Glomerular visceral epithelial cell (primary cell): Measurements from ENCODE around the gene NPC2.
"Not testable (repeated sequence)": the region's sequence is repeated elsewhere in the genome, so short reads cannot be mapped to it uniquely, and the experiment has no call there.

Experiments used
- DNase-seq: peaks from one replicate; pipeline ENCODE4 v3.0.0-alpha.2; 2016; ENCODE audit errors: extremely low spot score

Gene NPC2

GRCh38 chr14:74469548-74470518, 23.3 kb downstream of the NPC2 start:
- no peak for DNase-seq

GRCh38 chr14:74468513-74468912, 24.6 kb downstream of the NPC2 start:
- no peak for DNase-seq

GRCh38 chr14:74465335-74465734, 27.8 kb downstream of the NPC2 start:
- DNase-seq: no peak

- DNase-seq: no peak
Observed at GRCh38 chr14:74464785-74465184, 28.3 kb downstream of the NPC2 start.

- no peak for DNase-seq
Observed at GRCh38 chr14:74463697-74464096, 29.4 kb downstream of the NPC2 start.

GRCh38 chr14:74462993-74463392, 30.1 kb downstream of the NPC2 start:
- no peak for DNase-seq

- no peak for DNase-seq
Observed at GRCh38 chr14:74459976-74460375, 33.1 kb downstream of the NPC2 start.

- DNase-seq: peak; percentile 63
Observed at GRCh38 chr14:74459289-74459946, 33.7 kb downstream of the NPC2 start.

- DNase-seq: no peak
Observed at GRCh38 chr14:74457565-74457895, 35.6 kb downstream of the NPC2 start.

GRCh38 chr14:74456684-74457564, 36.2 kb downstream of the NPC2 start:
- DNase-seq: no peak

GRCh38 chr14:74454397-74454796, 38.7 kb downstream of the NPC2 start:
- DNase-seq: not testable (repeated sequence)

GRCh38 chr14:74444866-74445265, 48.2 kb downstream of the NPC2 start:
- DNase-seq: no peak

GRCh38 chr14:74442757-74443156, 50.3 kb downstream of the NPC2 start:
- DNase-seq: no peak

GRCh38 chr14:74441113-74441512, 52.0 kb downstream of the NPC2 start:
- DNase-seq: no peak

GRCh38 chr14:74438351-74438915, 54.7 kb downstream of the NPC2 start:
- no peak for DNase-seq

- DNase-seq: no peak
Observed at GRCh38 chr14:74437496-74438053, 55.5 kb downstream of the NPC2 start.

GRCh38 chr14:74434294-74434693, 58.8 kb downstream of the NPC2 start:
- no peak for DNase-seq

GRCh38 chr14:74429991-74430390, 63.1 kb downstream of the NPC2 start:
- no peak for DNase-seq
